SK-N-SH (cell line): ENCODE results near the gene GRK5.

Source experiments
- JUND ChIP-seq: IDR thresholded peaks from 2 replicates; pipeline ENCODE4 v1.4.0; 2012
- POLR2AphosphoS5 ChIP-seq: IDR thresholded peaks from 2 replicates; pipeline ENCODE4 v1.6.1; 2012; ENCODE audit warnings: low read depth, low read length
- TF ChIP-seq, protein P1 (sequence below): IDR thresholded peaks from 2 replicates; pipeline ENCODE4 v1.6.1; 2012; ENCODE audit warnings: mild to moderate bottlenecking, low read depth, low read length, moderate library complexity
- TF ChIP-seq, protein P2 (sequence below): fragments of 200-600 bp; sonication (generic); IDR thresholded peaks from 2 replicates; pipeline ENCODE4 v1.6.1; 2017; ENCODE audit warnings: antibody characterized with exemption, mild to moderate bottlenecking, moderate library complexity

DNA sequence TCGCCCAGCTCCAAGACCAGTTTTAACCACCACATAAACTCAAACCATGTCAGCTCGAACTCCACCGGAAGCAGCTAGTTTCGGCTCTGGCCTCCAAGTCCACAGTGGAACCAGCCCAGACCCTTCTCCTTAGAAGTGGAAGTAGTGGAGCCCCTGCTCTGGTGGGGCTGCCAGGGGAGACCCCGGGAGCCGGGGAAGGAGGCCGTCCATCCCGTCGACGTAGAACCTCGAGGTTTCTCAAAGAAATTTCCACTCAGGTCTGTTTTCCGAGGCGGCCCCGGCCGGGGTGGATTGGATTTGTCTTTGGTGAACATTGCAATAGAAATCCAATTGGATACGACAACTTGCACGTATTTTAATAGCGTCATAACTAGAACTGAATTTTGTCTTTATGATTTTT, 247.6 kb downstream of the GRK5 start:
- TF ChIP-seq JUND: no peak
- no peak for TF ChIP-seq POLR2AphosphoS5
- TF ChIP-seq, protein P1, sequence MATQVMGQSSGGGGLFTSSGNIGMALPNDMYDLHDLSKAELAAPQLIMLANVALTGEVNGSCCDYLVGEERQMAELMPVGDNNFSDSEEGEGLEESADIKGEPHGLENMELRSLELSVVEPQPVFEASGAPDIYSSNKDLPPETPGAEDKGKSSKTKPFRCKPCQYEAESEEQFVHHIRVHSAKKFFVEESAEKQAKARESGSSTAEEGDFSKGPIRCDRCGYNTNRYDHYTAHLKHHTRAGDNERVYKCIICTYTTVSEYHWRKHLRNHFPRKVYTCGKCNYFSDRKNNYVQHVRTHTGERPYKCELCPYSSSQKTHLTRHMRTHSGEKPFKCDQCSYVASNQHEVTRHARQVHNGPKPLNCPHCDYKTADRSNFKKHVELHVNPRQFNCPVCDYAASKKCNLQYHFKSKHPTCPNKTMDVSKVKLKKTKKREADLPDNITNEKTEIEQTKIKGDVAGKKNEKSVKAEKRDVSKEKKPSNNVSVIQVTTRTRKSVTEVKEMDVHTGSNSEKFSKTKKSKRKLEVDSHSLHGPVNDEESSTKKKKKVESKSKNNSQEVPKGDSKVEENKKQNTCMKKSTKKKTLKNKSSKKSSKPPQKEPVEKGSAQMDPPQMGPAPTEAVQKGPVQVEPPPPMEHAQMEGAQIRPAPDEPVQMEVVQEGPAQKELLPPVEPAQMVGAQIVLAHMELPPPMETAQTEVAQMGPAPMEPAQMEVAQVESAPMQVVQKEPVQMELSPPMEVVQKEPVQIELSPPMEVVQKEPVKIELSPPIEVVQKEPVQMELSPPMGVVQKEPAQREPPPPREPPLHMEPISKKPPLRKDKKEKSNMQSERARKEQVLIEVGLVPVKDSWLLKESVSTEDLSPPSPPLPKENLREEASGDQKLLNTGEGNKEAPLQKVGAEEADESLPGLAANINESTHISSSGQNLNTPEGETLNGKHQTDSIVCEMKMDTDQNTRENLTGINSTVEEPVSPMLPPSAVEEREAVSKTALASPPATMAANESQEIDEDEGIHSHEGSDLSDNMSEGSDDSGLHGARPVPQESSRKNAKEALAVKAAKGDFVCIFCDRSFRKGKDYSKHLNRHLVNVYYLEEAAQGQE: no peak
- TF ChIP-seq, protein P2, sequence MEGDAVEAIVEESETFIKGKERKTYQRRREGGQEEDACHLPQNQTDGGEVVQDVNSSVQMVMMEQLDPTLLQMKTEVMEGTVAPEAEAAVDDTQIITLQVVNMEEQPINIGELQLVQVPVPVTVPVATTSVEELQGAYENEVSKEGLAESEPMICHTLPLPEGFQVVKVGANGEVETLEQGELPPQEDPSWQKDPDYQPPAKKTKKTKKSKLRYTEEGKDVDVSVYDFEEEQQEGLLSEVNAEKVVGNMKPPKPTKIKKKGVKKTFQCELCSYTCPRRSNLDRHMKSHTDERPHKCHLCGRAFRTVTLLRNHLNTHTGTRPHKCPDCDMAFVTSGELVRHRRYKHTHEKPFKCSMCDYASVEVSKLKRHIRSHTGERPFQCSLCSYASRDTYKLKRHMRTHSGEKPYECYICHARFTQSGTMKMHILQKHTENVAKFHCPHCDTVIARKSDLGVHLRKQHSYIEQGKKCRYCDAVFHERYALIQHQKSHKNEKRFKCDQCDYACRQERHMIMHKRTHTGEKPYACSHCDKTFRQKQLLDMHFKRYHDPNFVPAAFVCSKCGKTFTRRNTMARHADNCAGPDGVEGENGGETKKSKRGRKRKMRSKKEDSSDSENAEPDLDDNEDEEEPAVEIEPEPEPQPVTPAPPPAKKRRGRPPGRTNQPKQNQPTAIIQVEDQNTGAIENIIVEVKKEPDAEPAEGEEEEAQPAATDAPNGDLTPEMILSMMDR: no peak
